Thoracic aorta (tissue), 2 donors: ENCODE measurements around the gene LRP6. TPM values are rescaled to one million over a fixed set of nuclear protein-coding genes. Genes with fewer than 3 reads are reported as not detected.

Source experiments
- ATAC-seq: fragments of 150-250 bp; one replicate; pipeline ENCODE4 v1.8.0; 2017; ENCODE audit warnings: low read depth; ENCODE audit not compliant: insufficient number of reproducible peaks, low FRiP score
- DNase-seq: peaks from one replicate; pipeline ENCODE4 v3.0.0-alpha.2; 2020; ENCODE audit warnings: low spot score
- H3K27ac ChIP-seq, 2 donors: fragments of 200-600 bp; sonication (generic); 1 replicate in 1 of 2; 2 replicates in 1 of 2; pipeline ENCODE4 v1.5.1; 2016; ENCODE audit warnings: mild to moderate bottlenecking in 2 of 2, moderate library complexity in 2 of 2
- H3K27me3 ChIP-seq: fragments of 200-600 bp; sonication (generic); replicated peaks from 2 replicates; pipeline ENCODE4 v1.6.0; 2016; ENCODE audit warnings: mild to moderate bottlenecking; ENCODE audit not compliant: insufficient read depth
- H3K36me3 ChIP-seq: fragments of 200-600 bp; sonication (generic); one replicate; pipeline ENCODE4 v1.5.1; 2016
- H3K4me1 ChIP-seq, 2 donors: fragments of 200-600 bp; sonication (generic); 1 replicate in 1 of 2; 2 replicates in 1 of 2; pipeline versions ENCODE4 v1.5.1 to v1.6.0; 2016; ENCODE audit warnings: low read depth in 2 of 2, mild to moderate bottlenecking in 1 of 2; ENCODE audit not compliant: control insufficient read depth in 1 of 2
- H3K4me3 ChIP-seq: fragments of 200-600 bp; sonication (generic); 2 replicates; pipeline ENCODE4 v1.5.1; 2016; ENCODE audit warnings: mild to moderate bottlenecking
- H3K9me3 ChIP-seq: fragments of 200-600 bp; sonication (generic); 2 replicates; pipeline ENCODE4 v1.5.1; 2016
- total RNA-seq, 2 donors: library from RNA; depleted of rRNA; stranded (reverse); fragments of >200 nt; gene quantifications; one replicate each; pipeline versions ENCODE4 v1.1.0 to v1.2.3, GENCODE V29; 2016
- TF ChIP-seq, protein P1 (sequence below): fragments of 200-600 bp; sonication (generic); IDR thresholded peaks from one replicate; pipeline ENCODE4 v1.5.1; 2019; ENCODE audit warnings: antibody characterized with exemption

Gene LRP6
- total RNA-seq, 2 donors from 2014 or later, result 39.9 to 41.5 TPM

DNA sequence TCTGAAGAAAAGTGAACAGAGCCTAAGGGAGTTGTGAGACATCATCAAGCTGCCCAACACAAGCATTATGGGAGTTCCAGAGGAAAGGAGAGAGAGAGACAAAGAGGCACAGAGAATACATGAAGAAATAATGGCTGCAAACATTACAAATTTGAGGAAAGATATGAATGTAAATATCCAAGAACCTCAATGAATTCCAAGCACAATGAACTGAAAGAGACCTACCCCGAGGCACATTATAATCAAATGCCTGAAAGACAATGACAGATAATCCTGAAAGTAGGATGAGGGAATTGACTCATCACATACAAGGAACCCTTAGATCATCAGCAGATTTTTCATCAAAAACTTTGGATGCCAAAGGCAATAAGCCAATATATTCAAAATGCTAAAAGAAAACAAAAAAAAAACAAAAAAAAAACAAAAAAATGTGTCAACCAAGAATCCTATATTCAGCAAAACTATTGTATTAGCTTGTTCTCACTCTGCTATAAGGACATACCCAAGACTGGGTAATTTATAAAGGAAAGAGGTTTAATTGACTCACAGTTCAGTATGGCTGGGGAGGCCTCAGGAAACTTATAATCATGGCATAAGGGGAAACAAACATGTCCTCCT is 158.3 kb downstream of the LRP6 start:
- no peaks in the 10 kb centered on the region for H3K36me3 ChIP-seq
- ATAC-seq, result no peak
- no peak for DNase-seq
- H3K4me1 ChIP-seq, result no peaks in the 10 kb centered on the region
- H3K4me3 ChIP-seq, result no peak overlapping the region
- TF ChIP-seq, protein P1, sequence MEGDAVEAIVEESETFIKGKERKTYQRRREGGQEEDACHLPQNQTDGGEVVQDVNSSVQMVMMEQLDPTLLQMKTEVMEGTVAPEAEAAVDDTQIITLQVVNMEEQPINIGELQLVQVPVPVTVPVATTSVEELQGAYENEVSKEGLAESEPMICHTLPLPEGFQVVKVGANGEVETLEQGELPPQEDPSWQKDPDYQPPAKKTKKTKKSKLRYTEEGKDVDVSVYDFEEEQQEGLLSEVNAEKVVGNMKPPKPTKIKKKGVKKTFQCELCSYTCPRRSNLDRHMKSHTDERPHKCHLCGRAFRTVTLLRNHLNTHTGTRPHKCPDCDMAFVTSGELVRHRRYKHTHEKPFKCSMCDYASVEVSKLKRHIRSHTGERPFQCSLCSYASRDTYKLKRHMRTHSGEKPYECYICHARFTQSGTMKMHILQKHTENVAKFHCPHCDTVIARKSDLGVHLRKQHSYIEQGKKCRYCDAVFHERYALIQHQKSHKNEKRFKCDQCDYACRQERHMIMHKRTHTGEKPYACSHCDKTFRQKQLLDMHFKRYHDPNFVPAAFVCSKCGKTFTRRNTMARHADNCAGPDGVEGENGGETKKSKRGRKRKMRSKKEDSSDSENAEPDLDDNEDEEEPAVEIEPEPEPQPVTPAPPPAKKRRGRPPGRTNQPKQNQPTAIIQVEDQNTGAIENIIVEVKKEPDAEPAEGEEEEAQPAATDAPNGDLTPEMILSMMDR, result no peak
- H3K27me3 ChIP-seq, result no peaks in the 10 kb centered on the region
- no peak overlapping the region for H3K27ac ChIP-seq
- H3K9me3 ChIP-seq, result peaks cover 12% of the 10 kb centered on the region

DNA sequence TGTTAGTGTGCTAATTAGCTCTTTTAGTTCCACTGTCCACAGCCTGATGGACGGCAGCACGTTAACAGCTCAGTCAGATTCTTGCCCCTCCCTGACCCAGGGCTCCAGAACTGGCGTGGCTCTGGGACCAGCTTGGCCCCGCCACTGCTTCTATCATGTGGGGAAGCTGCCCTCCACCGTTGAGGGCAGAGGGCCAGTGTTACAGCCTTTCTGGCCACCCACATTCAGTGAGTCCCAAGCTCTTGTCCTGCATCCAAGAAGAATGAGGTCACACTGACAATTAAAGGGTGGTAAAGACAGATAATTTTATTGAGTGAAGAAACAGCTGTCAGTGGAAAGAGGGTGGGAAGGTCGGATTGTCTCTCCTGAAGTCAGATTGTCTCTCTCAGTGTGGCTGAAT is 159.2 kb downstream of the LRP6 start:
- H3K9me3 ChIP-seq, result peaks cover 12% of the 10 kb centered on the region
- ATAC-seq, result no peak

GRCh38 chr12:12099102-12099501 is 167.7 kb downstream of the LRP6 start:
- no peaks in the 10 kb centered on the region for H3K9me3 ChIP-seq
- DNase-seq (no peak), ATAC-seq (no peak)
- H3K4me3 ChIP-seq, result no peak overlapping the region
- no peak overlapping the region for H3K27ac ChIP-seq
- H3K4me1 ChIP-seq, result peaks cover 0 to 8% of the 10 kb centered on the region in 2 donors
- TF ChIP-seq, protein P1, result no peak
- no peaks in the 10 kb centered on the region for H3K36me3 ChIP-seq
- H3K27me3 ChIP-seq, result no peaks in the 10 kb centered on the region

More for the DNA sequence above, 159.2 kb downstream of the LRP6 start:
- DNase-seq, result no peak
- no peaks in the 10 kb centered on the region for H3K27me3 ChIP-seq
- no peaks in the 10 kb centered on the region for H3K4me1 ChIP-seq
- no peak overlapping the region for H3K27ac ChIP-seq
- TF ChIP-seq, protein P1, result no peak
- no peaks in the 10 kb centered on the region for H3K36me3 ChIP-seq
- no peak overlapping the region for H3K4me3 ChIP-seq

- Histone ChIP-seq H3K27ac (no peak overlapping the region), H3K9me3 (no peaks in the 10 kb centered on the region), H3K27me3 (no peaks in the 10 kb centered on the region), H3K36me3 (no peaks in the 10 kb centered on the region), H3K4me3 (no peak overlapping the region), H3K4me1 (peaks cover 0 to 8% of the 10 kb centered on the region in 2 donors)
- TF ChIP-seq, protein P1, result no peak
- DNase-seq, result no peak
- no peak for ATAC-seq
Observed at GRCh38 chr12:12098691-12099015, 168.2 kb downstream of the LRP6 start.

DNA sequence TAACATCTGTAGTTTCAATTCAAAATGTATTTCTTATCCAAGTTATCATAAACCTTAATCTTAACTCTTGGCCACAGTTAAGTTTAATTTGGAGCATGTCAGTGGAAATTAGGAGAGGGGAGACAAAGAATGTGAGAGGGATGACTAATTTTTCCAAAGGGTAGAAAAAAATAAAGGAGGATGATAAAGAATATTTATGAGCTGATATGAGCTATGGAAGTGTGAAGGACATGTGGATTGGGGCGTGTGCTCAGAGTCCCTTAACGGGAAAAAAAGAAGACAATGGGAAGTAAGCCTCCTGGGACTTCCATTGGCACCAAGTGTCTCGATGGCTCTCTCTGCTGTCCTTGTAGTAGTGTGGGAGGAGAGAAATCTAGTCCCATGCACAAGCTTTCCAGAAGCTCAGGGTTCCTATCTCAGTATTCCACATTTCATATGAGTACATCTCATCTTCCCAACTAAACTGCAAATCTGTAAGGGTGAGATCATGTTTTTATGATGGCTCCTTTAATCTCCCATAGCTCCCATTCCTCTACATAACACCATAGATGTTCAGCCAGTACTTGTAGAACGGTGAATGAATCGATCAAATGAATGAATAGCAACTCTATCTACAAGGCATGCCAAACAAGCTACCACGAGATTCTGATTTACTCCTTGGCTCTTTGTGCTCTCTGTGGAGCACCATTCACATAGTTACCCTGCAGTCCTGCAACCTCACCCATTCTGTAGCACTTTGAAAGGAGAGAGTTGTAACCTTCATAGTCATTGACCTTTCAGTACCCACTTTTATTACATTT is 168.8 kb downstream of the LRP6 start:
- TF ChIP-seq, protein P1, result no peak
- ATAC-seq (no peak), DNase-seq (no peak)
- no peaks in the 10 kb centered on the region for H3K9me3 ChIP-seq
- H3K4me1 ChIP-seq, result peaks cover 0 to 8% of the 10 kb centered on the region in 2 donors
- no peaks in the 10 kb centered on the region for H3K36me3 ChIP-seq
- H3K27me3 ChIP-seq, result no peaks in the 10 kb centered on the region
- no peak overlapping the region for H3K27ac ChIP-seq
- no peak overlapping the region for H3K4me3 ChIP-seq
